ENCODE data around the gene DCST2. TPM values are rescaled to one million over a fixed set of nuclear protein-coding genes. Genes with fewer than 3 reads are reported as not detected.

The DCST2 gene
- total and polyA plus RNA-seq, 2 of the 8 experiments (the other 6 are each of a cell fraction or from before 2014, with no cell fraction given), result 0.43 to 2.1 TPM

DNA sequence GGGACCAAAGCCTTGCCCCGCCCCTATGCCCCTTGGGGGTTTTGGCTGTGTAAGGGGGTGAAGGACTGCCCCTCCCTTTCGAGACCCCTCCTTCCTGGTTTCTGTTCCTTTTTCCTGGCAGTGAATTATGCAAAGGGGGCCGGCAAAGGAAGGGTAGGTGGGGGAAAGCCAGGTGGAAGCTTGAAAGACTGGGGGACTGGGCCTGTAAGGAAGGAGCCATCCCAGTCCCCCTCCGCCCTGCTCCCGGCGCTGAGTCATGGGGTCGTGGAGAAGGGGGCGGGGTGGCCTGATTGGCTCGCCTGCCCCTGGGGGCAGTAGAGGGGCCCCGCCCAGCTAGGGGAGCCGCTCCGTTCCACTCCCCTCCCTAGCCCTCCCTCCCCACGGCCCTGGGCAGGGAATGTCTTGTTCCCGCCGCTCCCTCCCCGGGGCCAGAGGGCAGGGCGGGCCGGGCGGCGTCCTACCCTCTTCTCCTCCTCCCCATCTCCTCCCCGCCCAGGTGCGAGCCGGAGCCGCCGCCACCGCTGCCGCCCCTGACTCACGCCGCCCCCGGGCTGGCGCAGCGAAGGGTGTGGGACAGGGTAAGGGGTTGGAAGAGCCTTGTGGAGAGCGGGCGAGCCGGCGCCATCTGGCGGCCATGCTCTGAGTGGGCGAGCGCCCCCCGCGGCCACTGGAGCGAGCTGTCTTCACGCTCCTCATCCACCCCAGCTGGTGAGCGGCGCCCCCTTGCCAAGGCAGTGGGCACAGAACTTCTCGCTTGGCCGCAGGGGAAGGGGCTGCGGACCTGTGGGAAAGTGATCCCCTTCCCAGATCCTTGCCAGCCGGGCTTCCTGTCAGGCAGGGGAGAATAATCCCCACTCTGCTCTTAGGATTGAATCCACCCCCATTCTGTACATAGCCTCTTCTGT, 16.3 kb downstream of the DCST2 start:
- Histone ChIP-seq H3K9ac (replicated peaks in 1 of 4; ENCODE audit: extremely low read depth in 1 of 4, low read depth in 3 of 4, low read length in 3 of 4) (peak overlapping the region in 2 of 4 experiments; percentile 38 to 41; a peak in 3 of 7 replicates), H3K9me3 (ENCODE audit: insufficient read depth in 2 of 2, low read depth in 1 of 2, low read length in 1 of 2) (no peaks in the 10 kb centered on the region)
- TF ChIP-seq KDM5A (IDR thresholded peaks at IDR 0.05; ENCODE audit: low read length) (no peak), YY1 (IDR thresholded peaks at IDR 0.05; ENCODE audit: low read depth, low read length) (peak; percentile 61; the same call in 1 of the 2 replicates), CBX5 (IDR thresholded peaks at IDR 0.05; ENCODE audit: low read depth, low read length) (no peak), CREB1 (IDR thresholded peaks at IDR 0.05) (no peak), GTF2F1 (IDR thresholded peaks at IDR 0.05; ENCODE audit: borderline replicate concordance, low read depth, low read length) (no peak), JUND (IDR thresholded peaks at IDR 0.05; ENCODE audit: low read length) (peak; percentile 68; the same call in 1 of the 2 replicates), HDAC6 (IDR thresholded peaks at IDR 0.05; ENCODE audit: low read depth, low read length) (no peak), SP4 (IDR thresholded peaks at IDR 0.05; ENCODE audit: low read length) (no peak), TBP (IDR thresholded peaks at IDR 0.05; ENCODE audit: low read depth, low read length) (peak; percentile 69; the same call in 1 of the 2 replicates), EP300 (IDR thresholded peaks at IDR 0.05; ENCODE audit: borderline replicate concordance in 1 of 2, low read depth in 2 of 2, low read length in 2 of 2) (peak in 1 of 2 experiments; percentile 78; a peak in 2 of 3 replicates)

More for the DNA sequence above, 16.3 kb downstream of the DCST2 start:
- peak; percentile 89 to 92 for DNase-seq (ENCODE audit: low read depth in 1 of 2, low spot score in 2 of 2)
- H2BK120ac ChIP-seq (replicated peaks; ENCODE audit: low read depth, low read length), result no peak overlapping the region
- H2BK15ac ChIP-seq (ENCODE audit: low read length), result no peak overlapping the region; the same call in 1 of the 2 replicates
- H4K8ac ChIP-seq (ENCODE audit: extremely low read depth, insufficient read depth, low read length), result peak overlapping the region; percentile 45; the same call in 1 of the 2 replicates
- ChIA-PET POLR2A (ENCODE audit: partially characterized antibody) (interaction anchor here (0.6 to 14.8 kb wide), 15 partner anchors 12 to 180 kb away, joined by 3 to 128 read pairs (median 5); partner anchors contain the start of genes ADAM15, CKS1B, DCST1 and DCST2), CTCF (ENCODE audit: partially characterized antibody) (interaction anchor here (0.6 to 18.6 kb wide), 25 partner anchors 8 to 210 kb away, joined by 3 to 354 read pairs (median 4); partner anchors contain the start of genes ADAM15, DCST1, DCST2 and EFNA4)
- no peak overlapping the region for H2AFZ ChIP-seq (ENCODE audit: low read length)
- H2BK5ac ChIP-seq (ENCODE audit: low read depth, low read length), result peak overlapping the region; percentile 85; the same call in 1 of the 2 replicates
- no peak overlapping the region for H2AK5ac ChIP-seq (ENCODE audit: low read depth, low read length)
- peak overlapping the region; percentile 83 for H3K18ac ChIP-seq (ENCODE audit: extremely low read depth, low read length)
- no peak overlapping the region for H4K91ac ChIP-seq (replicated peaks; ENCODE audit: insufficient read length, low read length)
- H3K27ac ChIP-seq (ENCODE audit: low read depth, low read length), result peak overlapping the region; percentile 71; the same call in 1 of the 2 replicates
- H3K36me3 ChIP-seq (ENCODE audit: control insufficient read depth in 2 of 4, insufficient read depth in 4 of 4, low read length in 3 of 4), result peaks cover 0 to 29% (median 13%) of the 10 kb centered on the region in 4 experiments; a peak in 4 of 8 replicates
- H3K4me2 ChIP-seq (ENCODE audit: insufficient read depth in 1 of 2, low read depth in 2 of 2, low read length in 2 of 2), result peak overlapping the region; percentile 4 to 59; a peak in 3 of 4 replicates
- no peak overlapping the region for H3K56ac ChIP-seq (replicated peaks; ENCODE audit: insufficient read length, low read depth, low read length)
- peaks cover 0 to 2% (median 0%) of the 10 kb centered on the region in 4 experiments; a peak in 1 of 7 replicates for H3K27me3 ChIP-seq (replicated peaks in 1 of 4; ENCODE audit: control insufficient read depth in 3 of 4, extremely low read depth in 1 of 4, insufficient read depth in 3 of 4, low read length in 3 of 4)
- peak overlapping the region; percentile 58 for H3K4ac ChIP-seq (replicated peaks; ENCODE audit: insufficient read length, low read depth, low read length)
- H3K79me1 ChIP-seq (ENCODE audit: low read depth, low read length), result peaks cover 3% of the 10 kb centered on the region; the same call in 1 of the 2 replicates
- peak overlapping the region; percentile 10 for H4K5ac ChIP-seq (ENCODE audit: insufficient read length, low read depth, low read length)
- no peak overlapping the region for H3K14ac ChIP-seq (ENCODE audit: insufficient read length)
- peaks cover 8 to 23% (median 16%) of the 10 kb centered on the region in 4 experiments for H3K4me1 ChIP-seq (replicated peaks in 1 of 4; ENCODE audit: control insufficient read depth in 3 of 4, insufficient read depth in 4 of 4, low read length in 3 of 4)
- peak overlapping the region; percentile 68 for H2BK12ac ChIP-seq (ENCODE audit: low read depth, low read length)
- H2BK20ac ChIP-seq (ENCODE audit: low read length), result 0 out of 2 replicates have a peak overlapping the region, but pooled peaks have one; percentile 80
- H3K79me2 ChIP-seq (ENCODE audit: control insufficient read depth in 1 of 2, insufficient read depth in 2 of 2, low read length in 2 of 2), result peaks cover 0 to 9% of the 10 kb centered on the region in 2 experiments; a peak in 2 of 4 replicates
- peak overlapping the region; percentile 21 to 60 (median 39); a peak in 7 of 8 replicates for H3K4me3 ChIP-seq (ENCODE audit: extremely low read depth in 1 of 4, insufficient read depth in 2 of 4, low read depth in 3 of 4, low read length in 4 of 4)
- FAIRE-seq, result no peak
- no peaks in the 10 kb centered on the region for H3K23me2 ChIP-seq (ENCODE audit: low read depth, low read length)
- no peaks in the 10 kb centered on the region for H4K20me1 ChIP-seq (replicated peaks in 1 of 2; ENCODE audit: control insufficient read depth in 1 of 2, insufficient read depth in 2 of 2, low read length in 2 of 2)
- WGBS, 2 experiments (ENCODE audit: extremely low coverage in 1 of 2, insufficient coverage in 1 of 2, insufficient read length in 1 of 2, insufficient replicate concordance in 2 of 2, low coverage in 1 of 2, low lambda C conversion rate in 2 of 2, missing lambda C conversion rate in 1 of 2), result 6% methylated on average over 18 of the region's 49 CpGs; no CpG with 5 or more reads in 1 of the 2 experiments
- H3K23ac ChIP-seq (ENCODE audit: insufficient read length), result no peak overlapping the region

Measured in H1 (cell line).